K562 (cell line): ENCODE data around the gene CD248. TPM values are rescaled to one million over a fixed set of nuclear protein-coding genes. Genes with fewer than 3 reads are reported as not detected.

Experiments
- CEBPG ChIP-seq, 3 experiments: fragments of 200-800 bp in 1 of 3; sonication (Bioruptor generic) in 1 of 3; sonication (generic) in 1 of 3; formaldehyde crosslinking in 1 of 3; IDR thresholded peaks in 2 of 3; conservative IDR thresholded peaks in 1 of 3; 2 replicates each; pipeline versions ENCODE4 v1.6.1 to v1.8.0; 2016 to 2022; ENCODE audit warnings: missing compliant biosample characterization in 2 of 3, missing genetic modification characterization in 2 of 3, mild to moderate bottlenecking in 1 of 3, missing genetic modification reagents in 1 of 3
- CGGBP1 ChIP-seq: fragments of 250-450 bp; sonication (Bioruptor Pico); IDR thresholded peaks from 2 replicates; pipeline ENCODE4 v1.9.0; 2021; ENCODE audit warnings: mild to moderate bottlenecking
- CLOCK ChIP-seq: fragments of 250-450 bp; sonication (Bioruptor Pico); IDR thresholded peaks from 2 replicates; pipeline ENCODE4 v1.4.0; 2020; ENCODE audit warnings: mild to moderate bottlenecking, moderate library complexity, borderline replicate concordance
- COPS2 ChIP-seq: fragments of 450-650 bp; conservative IDR thresholded peaks from 2 replicates; pipeline ENCODE4 v1.6.1; 2016; ENCODE audit warnings: mild to moderate bottlenecking, moderate library complexity
- DPF2 ChIP-seq: fragments of 450-650 bp; IDR thresholded peaks from 2 replicates; pipeline ENCODE4 v1.6.1; 2016
- ELK3 ChIP-seq: fragments of 450-650 bp; formaldehyde crosslinking; IDR thresholded peaks from 2 replicates; pipeline ENCODE4 v1.4.0; 2020; ENCODE audit warnings: mild to moderate bottlenecking
- FOXP4 ChIP-seq: sonication (generic); formaldehyde crosslinking; IDR thresholded peaks from 2 replicates; pipeline ENCODE4 v1.8.0; 2022; ENCODE audit warnings: mild to moderate bottlenecking, missing genetic modification reagents, borderline replicate concordance
- GABPA ChIP-seq: fragments of 200-800 bp; sonication (Bioruptor generic); conservative IDR thresholded peaks from 2 replicates; pipeline ENCODE4 v1.6.1; 2016; ENCODE audit warnings: low read depth, missing genetic modification characterization, missing compliant biosample characterization
- KAT2B ChIP-seq: IDR thresholded peaks from one replicate; pipeline ENCODE4 v1.6.1; 2012; ENCODE audit warnings: low read depth, mild to moderate bottlenecking, control low read depth, inconsistent platforms, low read length, moderate library complexity
- MAFG ChIP-seq: fragments of 450-650 bp; conservative IDR thresholded peaks from 2 replicates; pipeline ENCODE4 v1.6.1; 2016; ENCODE audit warnings: missing genetic modification characterization, missing compliant biosample characterization
- MTA3 ChIP-seq: fragments of 450-650 bp; formaldehyde crosslinking; IDR thresholded peaks from 2 replicates; pipeline ENCODE4 v1.6.1; 2017; ENCODE audit warnings: mild to moderate bottlenecking, borderline replicate concordance
- NFE2 ChIP-seq: IDR thresholded peaks from 2 replicates; pipeline ENCODE4 v1.6.1; 2014; ENCODE audit warnings: antibody characterized with exemption, low read depth
- STAG1 ChIP-seq: sonication (generic); formaldehyde crosslinking; IDR thresholded peaks from 2 replicates; pipeline ENCODE4 v1.5.0; 2020; ENCODE audit warnings: missing genetic modification reagents, borderline replicate concordance
- VEZF1 ChIP-seq: fragments of 200-800 bp; sonication (Bioruptor generic); IDR thresholded peaks from 2 replicates; pipeline ENCODE4 v1.6.1; 2017; ENCODE audit warnings: missing genetic modification characterization, missing compliant biosample characterization
- ZFP1 ChIP-seq: fragments of 450-650 bp; formaldehyde crosslinking; IDR thresholded peaks from 2 replicates; pipeline ENCODE4 v1.4.0; 2020; ENCODE audit warnings: mild to moderate bottlenecking, mixed read lengths
- ZFPM2 ChIP-seq: fragments of 250-450 bp; sonication (Bioruptor Pico); IDR thresholded peaks from 2 replicates; pipeline ENCODE4 v1.5.1; 2022; ENCODE audit warnings: mild to moderate bottlenecking
- ZNF655 ChIP-seq: fragments of 250-450 bp; sonication (Bioruptor Pico); IDR thresholded peaks from 2 replicates; pipeline ENCODE4 v1.5.0; 2021
- polyA plus RNA-seq, 8 experiments: library from polyadenylated mRNA; depleted of rRNA in 4 of 8; stranded (reverse) in 5 of 8; unstranded in 3 of 8; fragments of >200 nt; fragmentation: Nextera tagmentation in 2 of 8; fragmentation: Illumina TruSeq in 1 of 8; extraction: Ambion mirVana in 2 of 8; extraction: Trizol in 1 of 8; gene quantifications; 2 replicates each; pipeline versions ENCODE4 v1.2.1 to v1.2.3, GENCODE V29; 2011 to 2014; ENCODE audit warnings: inconsistent platforms in 1 of 8, missing spikeins in 1 of 8
- total RNA-seq, 7 experiments: library from RNA; depleted of rRNA in 6 of 7; stranded (reverse); fragments of >200 nt in 6 of 7; fragmentation: Illumina TruSeq in 2 of 7; extraction: Trizol in 2 of 7; gene quantifications; 2 replicates each; pipeline versions ENCODE4 v1.2.1 to v1.2.3, GENCODE V29; 2011 to 2021; ENCODE audit warnings: low replicate concordance in 1 of 7

Gene CD248
- total and polyA plus RNA-seq, 9 of the 15 experiments (the other 6 are each of a cell fraction or from before 2014, with no cell fraction given) = 0.09 TPM; not detected in 8

GRCh38 chr11:66347425-66348276 is 30.8 kb upstream of the CD248 start, which contains the start of gene B4GAT1 (continued):
- TF ChIP-seq FOXP4 (no peak), DPF2 (0 out of 2 replicates have a peak, but pooled peaks have one; percentile 25), ZNF655 (CRISPR knock-in tag) (no peak), ELK3 (no peak), GABPA (tag) (0 out of 2 replicates have a peak, but pooled peaks have one; percentile 31), CGGBP1 (CRISPR knock-in tag) (0 out of 2 replicates have a peak, but pooled peaks have one; percentile 46), STAG1 (CRISPR knock-in tag) (no peak), MAFG (tag) (no peak), KAT2B (no peak), COPS2 (no peak), NFE2 (no peak; the same call in 1 of the 2 replicates), VEZF1 (CRISPR knock-in tag) (peak; percentile 82), ZFPM2 (CRISPR knock-in tag) (no peak), CLOCK (CRISPR knock-in tag) (no peak), MTA3 (no peak; the same call in 1 of the 2 replicates), ZFP1 (no peak), CEBPG (CRISPR knock-in tag; IDR thresholded peaks at IDR 0.05) (no peak), CEBPG (tag; conservative IDR thresholded peaks at IDR 0.05 in 1 of 2, IDR thresholded peaks at IDR 0.05 in 1 of 2) (no peak)
